ENCODE measurements around the gene TUB. TPM values are rescaled to one million over a fixed set of nuclear protein-coding genes. Genes with fewer than 3 reads are reported as not detected.

Gene TUB
- total RNA-seq, 1 experiment from 2014 or later: 0.39 TPM

DNA sequence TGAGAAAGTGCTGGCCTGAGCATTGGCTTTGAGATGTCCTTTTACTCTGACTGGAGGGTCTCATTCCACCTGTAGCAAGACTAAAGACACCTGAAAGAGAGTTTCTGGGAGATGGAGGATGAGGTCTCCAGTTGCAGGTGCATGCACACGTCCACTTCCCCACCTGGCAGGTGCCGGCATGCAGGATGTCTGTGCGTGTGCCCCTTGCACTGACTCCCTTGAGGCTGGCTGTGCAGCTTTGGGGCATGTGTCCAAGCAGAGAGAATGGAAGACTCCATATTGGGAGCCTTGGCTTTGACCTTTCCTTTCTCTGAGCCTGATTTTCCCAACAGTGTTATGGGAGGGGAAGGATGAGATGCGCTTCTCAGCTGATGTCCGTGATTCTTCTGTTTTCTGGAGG is 44.0 kb upstream of the TUB start:
- CTCF ChIA-PET: no interaction called here
- Histone ChIP-seq H3K27ac (ENCODE audit: low read depth, low read length, poor library complexity, severe bottlenecking) (no peak overlapping the region), H3K27me3 (replicated peaks; ENCODE audit: insufficient read depth, low read depth, low read length, poor library complexity) (no peaks in the 10 kb centered on the region), H3K4me1 (ENCODE audit: insufficient read depth, low read length, poor library complexity, severe bottlenecking) (no peaks in the 10 kb centered on the region), H3K36me3 (ENCODE audit: insufficient read depth, low read length, poor library complexity, severe bottlenecking) (no peaks in the 10 kb centered on the region), H3K9me3 (ENCODE audit: low read depth, low read length, poor library complexity, severe bottlenecking) (no peaks in the 10 kb centered on the region), H3K4me3 (ENCODE audit: low read depth, low read length, poor library complexity, severe bottlenecking) (no peak overlapping the region)
- POLR2A ChIA-PET (ENCODE audit: low non-redundant PET): no interaction called here
- TF ChIP-seq EZH2 (IDR thresholded peaks at IDR 0.05; ENCODE audit: borderline replicate concordance, low read depth, low read length, poor library complexity, severe bottlenecking): no peak
- no peak for TF ChIP-seq CTCF (conservative IDR thresholded peaks at IDR 0.05; ENCODE audit: low read depth, low read length)
- BruUV-seq (replicated peaks): no TSS peak
- no peak for DNase-seq (ENCODE audit: low spot score)
- intact Hi-C loops (cut with micrococcal nuclease; ENCODE audit: unreplicated experiment): no loop called here

DNA sequence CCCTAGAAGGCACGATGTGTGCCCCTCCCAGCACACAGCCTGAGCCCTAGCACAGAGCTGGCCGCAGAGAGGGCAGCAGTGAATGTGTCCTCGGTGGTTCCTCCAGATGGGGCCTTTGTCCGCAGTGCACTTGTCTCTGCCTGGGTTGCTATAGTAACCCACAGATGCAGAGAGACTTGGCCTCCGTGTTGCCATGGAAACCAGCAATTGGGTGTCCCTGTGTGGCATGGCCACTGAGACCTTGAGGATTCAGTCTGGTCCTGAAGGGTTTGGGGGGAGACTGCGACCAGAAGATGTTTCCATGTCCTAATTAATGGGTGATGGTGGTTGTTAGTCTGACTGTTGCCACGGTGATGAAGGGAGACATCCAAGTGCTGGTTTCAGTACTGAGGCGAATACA is 42.6 kb upstream of the TUB start:
- ChIA-PET POLR2A (ENCODE audit: low non-redundant PET) (no interaction called here), CTCF (no interaction called here)
- BruUV-seq (replicated peaks): no TSS peak
- peaks cover 4% of the 10 kb centered on the region for H3K27me3 ChIP-seq (replicated peaks; ENCODE audit: insufficient read depth, low read depth, low read length, poor library complexity)
- no peak overlapping the region for H3K4me3 ChIP-seq (ENCODE audit: low read depth, low read length, poor library complexity, severe bottlenecking)
- no peak for DNase-seq (ENCODE audit: low spot score)
- TF ChIP-seq CTCF (conservative IDR thresholded peaks at IDR 0.05; ENCODE audit: low read depth, low read length): no peak
- intact Hi-C loops (cut with micrococcal nuclease; ENCODE audit: unreplicated experiment): no loop called here
- H3K27ac ChIP-seq (ENCODE audit: low read depth, low read length, poor library complexity, severe bottlenecking): no peak overlapping the region
- no peaks in the 10 kb centered on the region for H3K4me1 ChIP-seq (ENCODE audit: insufficient read depth, low read length, poor library complexity, severe bottlenecking)
- no peaks in the 10 kb centered on the region for H3K36me3 ChIP-seq (ENCODE audit: insufficient read depth, low read length, poor library complexity, severe bottlenecking)
- no peaks in the 10 kb centered on the region for H3K9me3 ChIP-seq (ENCODE audit: low read depth, low read length, poor library complexity, severe bottlenecking)

DNA sequence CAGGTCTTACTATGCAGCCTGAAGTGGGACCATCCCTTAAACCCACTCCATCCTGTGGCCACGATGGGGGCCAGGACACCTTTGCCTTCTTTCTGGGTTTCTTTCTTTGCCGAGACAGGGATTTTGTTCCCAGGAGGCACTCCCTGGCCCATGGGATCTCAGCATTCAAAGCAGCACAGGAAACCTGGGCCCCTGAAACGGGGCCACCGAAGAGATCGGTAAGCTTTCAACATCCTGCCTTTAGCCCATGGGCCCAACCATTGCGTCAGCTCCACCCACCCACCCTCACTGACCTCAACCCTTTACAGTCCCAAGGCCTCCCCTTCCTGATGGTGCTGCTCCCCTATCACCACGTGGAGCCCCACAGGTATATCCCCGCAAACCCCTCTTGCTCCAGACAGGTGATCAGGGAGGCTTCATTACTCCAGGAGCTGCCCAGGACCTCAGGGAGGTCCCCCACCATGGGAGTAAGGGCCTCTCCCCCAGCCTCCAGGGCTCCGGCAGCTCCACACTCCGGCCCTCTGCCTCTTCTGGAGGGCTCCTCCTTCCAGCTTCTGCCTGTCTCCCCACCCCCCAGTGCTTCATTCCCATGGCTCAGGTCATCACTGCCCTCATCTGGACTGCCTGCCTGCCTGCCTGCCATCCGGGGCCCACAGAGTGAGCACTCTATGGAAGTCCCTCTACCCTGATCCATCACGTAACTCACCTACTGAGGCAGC is 42.0 kb upstream of the TUB start:
- Histone ChIP-seq H3K4me1 (ENCODE audit: insufficient read depth, low read length, poor library complexity, severe bottlenecking) (no peaks in the 10 kb centered on the region), H3K27me3 (replicated peaks; ENCODE audit: insufficient read depth, low read depth, low read length, poor library complexity) (peaks cover 5% of the 10 kb centered on the region), H3K27ac (ENCODE audit: low read depth, low read length, poor library complexity, severe bottlenecking) (no peak overlapping the region), H3K9me3 (ENCODE audit: low read depth, low read length, poor library complexity, severe bottlenecking) (no peaks in the 10 kb centered on the region), H3K4me3 (ENCODE audit: low read depth, low read length, poor library complexity, severe bottlenecking) (no peak overlapping the region), H3K36me3 (ENCODE audit: insufficient read depth, low read length, poor library complexity, severe bottlenecking) (no peaks in the 10 kb centered on the region)
- ChIA-PET POLR2A (ENCODE audit: low non-redundant PET) (no interaction called here), CTCF (no interaction called here)
- TF ChIP-seq EZH2 (IDR thresholded peaks at IDR 0.05; ENCODE audit: borderline replicate concordance, low read depth, low read length, poor library complexity, severe bottlenecking): no peak
- TF ChIP-seq CTCF (conservative IDR thresholded peaks at IDR 0.05; ENCODE audit: low read depth, low read length): no peak
- no peak for DNase-seq (ENCODE audit: low spot score)
- intact Hi-C loops (cut with micrococcal nuclease; ENCODE audit: unreplicated experiment): no loop called here
- BruUV-seq (replicated peaks): no TSS peak

Measured in A673 (cell line).